HT-29 (cell line): ENCODE results near the gene LAMA5. TPM values are rescaled to one million over a fixed set of nuclear protein-coding genes. Genes with fewer than 3 reads are reported as not detected.
A peak's percentile ranks its signal among the peaks of the same experiment; 100 is the strongest.

Source experiments
- DNase-seq: peaks from one replicate; pipeline ENCODE4 v3.0.0-alpha.2; 2015; ENCODE audit warnings: low spot score
- total RNA-seq: library from RNA; depleted of rRNA; stranded (reverse); fragments of >200 nt; shearing (Covaris generic); gene quantifications from 2 replicates; pipeline ENCODE4 v1.2.3, GENCODE V29; 2014

Gene LAMA5
- total RNA-seq, 1 experiment from 2014 or later: 336 TPM

DNA sequence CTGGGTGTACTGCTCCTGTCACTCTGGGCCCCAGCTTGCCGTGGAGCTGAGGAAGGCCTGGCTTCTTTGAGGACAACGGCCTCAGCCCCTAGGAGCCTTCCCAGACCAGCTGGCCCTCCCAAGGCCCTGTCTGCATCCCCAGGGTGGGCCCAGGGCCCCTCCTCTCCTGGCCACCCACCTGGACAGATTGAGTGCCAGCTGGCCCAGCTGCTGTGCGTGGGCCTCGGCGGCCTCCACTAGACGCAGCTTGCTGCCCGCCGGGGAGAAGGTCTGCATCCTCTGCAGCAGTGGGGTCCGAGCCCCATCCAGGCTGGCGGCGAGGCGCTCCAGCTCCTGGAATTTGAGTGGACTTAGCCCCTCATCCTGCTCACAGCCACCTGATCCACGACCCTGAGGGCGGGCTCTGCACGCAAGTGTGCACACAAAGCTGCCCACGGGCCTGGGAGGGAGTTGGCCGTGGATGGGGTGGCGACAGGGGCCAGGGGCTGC lies 49.9 kb downstream of the LAMA5 start:
- no peak for DNase-seq

DNA sequence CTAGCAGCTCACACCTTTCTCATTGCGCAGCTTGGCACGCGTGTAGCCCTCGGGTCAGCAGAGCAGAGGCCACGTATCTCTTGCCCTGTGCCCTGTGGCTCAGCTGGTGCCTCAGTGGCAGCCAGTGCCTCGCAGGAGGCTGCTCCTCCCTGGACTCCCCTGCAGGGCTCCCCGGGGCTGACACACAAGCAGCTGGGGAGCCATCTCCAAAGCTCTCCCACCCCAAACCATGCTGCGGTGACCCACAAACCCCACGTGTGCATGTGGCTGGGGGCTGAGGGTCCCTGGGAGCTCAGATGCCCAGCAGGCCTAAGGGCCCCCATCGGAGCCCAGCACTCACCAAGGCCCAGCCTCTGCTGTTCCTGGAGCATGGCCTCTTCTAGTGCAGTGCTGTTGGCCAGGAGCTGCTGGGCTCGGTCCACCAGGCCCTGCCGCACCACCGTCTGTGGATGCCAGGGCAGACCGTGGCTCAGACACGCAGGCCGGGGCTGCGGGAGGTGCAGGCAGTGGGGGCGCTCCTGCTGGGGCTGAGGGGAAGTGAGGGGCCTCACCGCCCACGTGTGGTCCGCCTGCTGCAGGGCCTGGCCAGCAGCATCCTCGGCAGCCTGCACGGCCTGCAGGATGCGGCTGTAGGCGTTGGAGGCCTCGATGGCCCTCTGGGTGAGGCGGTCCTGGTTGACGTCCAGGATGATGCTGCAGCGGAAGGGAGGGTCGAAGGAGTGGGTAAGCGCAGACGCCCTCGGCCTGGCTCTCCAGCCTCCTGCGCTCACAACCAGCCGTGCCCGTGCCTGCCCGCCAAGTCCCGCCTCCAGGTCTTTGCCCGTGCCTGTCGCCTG lies 50.6 kb downstream of the LAMA5 start:
- no peak for DNase-seq

DNA sequence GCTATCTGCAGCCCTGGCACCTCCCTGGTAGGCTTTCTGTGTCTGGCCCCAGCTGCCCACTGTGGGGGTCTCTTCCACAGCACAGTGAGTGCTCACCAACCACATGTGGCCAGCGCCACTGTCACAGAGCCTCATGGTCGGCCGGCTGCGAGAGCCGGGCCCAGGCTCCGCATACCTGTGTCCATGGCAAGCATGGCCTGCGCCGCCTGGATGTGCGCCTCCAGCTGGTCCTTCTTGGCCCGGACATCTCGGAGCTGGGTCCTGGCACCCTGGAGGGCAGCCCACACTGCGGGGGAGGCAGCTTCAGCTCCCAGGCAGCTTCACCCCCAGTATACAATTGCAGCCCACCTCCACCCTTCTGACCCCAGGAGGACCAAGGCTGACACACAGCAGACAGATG lies 51.3 kb downstream of the LAMA5 start:
- no peak for DNase-seq

DNA sequence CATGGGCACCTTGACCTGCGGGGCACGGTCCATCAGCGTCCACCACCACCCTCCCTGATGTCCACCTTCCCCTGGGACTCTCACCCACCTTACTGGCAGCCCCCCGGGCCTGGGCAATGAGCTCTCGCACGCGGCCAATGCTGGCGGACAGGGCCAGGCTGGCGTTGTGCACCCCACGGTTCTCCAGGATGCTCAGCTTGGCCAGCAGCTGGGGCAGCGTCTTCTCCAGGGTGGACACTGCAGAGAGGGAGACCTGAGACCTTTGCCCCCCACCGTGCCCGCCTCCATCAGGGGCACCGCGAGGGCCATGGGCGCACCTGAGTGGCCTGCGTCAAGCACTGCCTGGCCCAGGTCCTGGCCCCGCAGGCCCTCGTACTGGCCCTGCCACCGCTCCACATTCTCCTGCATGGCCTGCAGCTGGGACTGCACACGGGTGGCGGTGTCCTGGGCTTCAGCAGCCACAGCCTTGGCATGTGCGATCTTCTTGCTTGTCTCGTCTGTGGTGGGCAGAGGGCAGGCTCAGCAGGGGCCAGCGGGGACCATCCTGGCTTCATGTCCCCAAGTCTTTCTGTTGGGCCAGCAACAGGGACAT lies 52.3 kb downstream of the LAMA5 start:
- DNase-seq: no peak

DNA sequence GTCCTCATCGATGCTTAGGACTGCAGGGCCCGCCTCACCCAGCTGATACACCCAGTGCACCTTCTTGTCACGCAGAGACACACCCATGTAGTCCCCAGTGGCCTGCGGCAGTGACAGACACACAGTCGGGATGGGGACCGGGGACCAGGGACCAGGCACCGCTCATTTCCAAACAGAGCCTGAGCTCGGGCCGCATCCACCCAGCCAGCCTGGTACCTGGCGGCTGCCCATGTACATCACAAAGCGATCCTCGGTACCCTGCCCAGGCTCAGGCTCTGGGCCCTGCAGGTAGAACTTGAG lies 52.8 kb downstream of the LAMA5 start:
- DNase-seq: no peak

DNA sequence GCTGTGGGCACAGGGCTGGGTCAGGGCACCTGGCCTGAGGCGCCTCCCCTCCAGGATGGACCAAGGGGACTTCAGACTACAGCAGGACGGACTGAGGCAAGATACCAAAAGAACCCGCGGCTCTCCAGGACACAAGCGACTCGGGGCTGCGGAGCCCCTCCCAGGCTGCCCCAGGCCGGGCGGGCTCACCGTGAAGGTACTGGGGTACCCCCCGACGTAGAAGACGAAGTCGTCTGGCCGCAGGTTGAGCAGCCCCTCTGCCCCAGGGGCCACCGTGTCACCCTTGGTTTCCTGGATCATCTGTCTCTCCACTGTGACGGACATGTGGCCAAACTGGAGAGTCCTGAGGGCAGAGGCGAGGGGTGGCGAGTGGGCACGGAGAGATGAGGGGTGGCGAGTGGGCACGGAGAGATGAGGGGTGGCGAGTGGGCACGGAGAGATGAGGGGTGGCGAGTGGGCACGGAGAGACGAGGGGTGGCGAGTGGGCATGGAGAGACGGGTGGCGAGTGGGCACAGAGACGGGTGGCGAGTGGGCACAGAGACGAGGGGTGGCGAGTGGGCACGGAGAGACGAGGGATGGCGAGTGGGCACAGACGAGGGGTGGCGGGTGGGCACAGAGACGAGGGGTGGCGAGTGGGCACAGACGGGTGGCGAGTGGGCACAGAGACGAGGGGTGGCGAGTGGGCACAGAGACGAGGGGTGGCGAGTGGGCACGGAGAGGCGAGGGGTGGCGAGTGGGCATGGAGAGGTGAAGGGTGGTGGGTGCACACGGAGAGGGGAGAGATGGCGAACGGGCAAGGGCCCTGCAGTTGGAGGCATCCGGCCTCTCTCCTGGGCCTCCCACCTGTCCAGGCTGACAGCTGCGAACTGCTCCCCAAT lies 53.4 kb downstream of the LAMA5 start:
- no peak for DNase-seq

DNA sequence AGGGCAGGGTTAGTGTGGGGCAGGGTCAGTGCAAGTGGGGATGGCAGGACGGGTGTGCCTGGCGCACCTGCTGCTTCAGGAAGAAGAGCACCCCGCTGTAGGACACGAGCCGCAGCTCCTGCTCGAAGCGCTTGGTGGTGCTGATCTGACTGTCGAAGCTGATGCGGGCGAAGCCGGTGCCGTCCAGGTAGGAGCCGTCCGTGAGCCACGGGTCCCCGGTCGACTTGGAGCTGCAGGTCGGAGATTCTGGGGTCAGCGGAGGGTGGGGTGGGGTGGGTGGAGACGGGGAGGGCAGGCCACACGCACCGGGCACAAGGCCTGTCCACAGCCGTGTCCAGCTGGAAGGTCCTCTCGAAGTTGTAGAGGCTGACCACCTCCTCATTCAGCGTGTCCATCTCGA lies 54.1 kb downstream of the LAMA5 start:
- no peak for DNase-seq

DNA sequence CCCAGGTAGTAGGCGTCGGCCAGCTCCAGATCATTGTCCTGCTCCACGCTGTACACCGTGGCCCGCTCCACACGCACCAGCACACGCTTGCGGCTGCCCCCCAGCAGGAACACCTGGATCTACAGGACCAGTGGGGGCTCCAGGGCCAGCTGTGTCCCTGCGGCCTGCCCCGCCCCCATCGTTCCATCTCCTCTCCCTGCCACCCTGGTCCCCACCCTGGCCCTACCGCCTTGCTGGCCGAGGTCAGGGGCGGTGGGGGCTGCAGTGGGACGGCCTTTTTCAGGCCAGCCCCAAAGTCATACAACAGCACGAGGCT lies 54.5 kb downstream of the LAMA5 start:
- no peak for DNase-seq

DNA sequence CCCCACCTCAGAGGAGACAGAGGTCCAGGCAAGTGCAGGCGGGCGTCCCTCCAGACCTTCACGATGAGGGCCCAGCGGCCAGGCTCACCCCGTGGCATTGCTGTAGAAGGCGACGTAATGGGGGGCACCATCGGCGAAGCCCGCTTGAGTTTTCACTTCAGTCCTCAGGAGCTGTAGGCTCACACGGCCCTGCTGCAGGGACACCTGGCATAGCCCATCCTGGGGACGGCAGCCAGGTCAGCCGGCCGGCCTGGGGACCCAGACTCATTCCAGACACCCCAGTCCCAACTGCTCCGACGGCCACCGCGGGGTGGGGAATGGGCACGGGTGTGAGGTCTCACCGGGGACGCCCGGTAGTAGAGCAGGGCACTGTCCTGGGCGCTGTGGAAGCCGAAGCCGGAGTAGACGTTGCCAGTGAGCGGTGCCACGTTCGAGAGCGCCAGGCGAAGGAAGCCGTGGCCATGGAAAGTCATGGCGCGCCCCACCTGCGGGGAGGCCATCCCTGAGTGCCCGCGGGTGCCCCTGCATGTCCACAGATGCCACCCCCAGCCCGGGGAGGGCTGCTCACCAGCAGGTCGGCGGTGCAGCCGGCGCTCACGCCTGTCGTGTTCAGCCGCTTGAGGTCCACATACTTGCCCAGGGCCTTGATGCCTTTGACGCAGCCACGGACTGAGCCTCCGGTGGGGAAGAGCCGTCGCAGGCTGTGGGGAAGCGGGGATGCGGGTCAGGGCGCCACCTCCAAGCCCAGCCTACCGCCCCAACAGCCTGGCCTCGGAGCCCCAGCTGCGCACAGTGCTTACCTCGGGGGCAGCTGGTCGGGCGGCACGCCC lies 55.1 kb downstream of the LAMA5 start:
- no peak for DNase-seq

DNA sequence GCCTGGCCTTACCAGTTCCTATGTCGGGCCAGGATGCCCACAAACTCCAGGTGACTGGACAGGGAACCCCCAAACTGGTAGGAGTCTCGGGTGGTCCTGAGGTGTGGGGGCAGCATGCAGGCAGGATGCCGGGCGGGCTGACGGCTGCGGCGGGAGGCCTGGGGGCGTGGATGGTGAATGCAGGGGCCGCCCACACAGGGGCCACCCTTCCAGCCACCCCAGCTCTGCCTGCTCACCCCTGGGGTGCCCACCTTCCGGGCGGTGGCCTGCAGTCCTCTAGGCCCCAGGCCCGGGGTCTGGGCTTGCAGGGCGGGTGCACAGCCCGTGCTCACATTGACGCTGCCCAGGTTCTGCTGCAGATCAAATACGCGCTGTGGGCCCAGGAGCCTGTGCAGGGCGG lies 56.0 kb downstream of the LAMA5 start:
- DNase-seq: no peak

DNA sequence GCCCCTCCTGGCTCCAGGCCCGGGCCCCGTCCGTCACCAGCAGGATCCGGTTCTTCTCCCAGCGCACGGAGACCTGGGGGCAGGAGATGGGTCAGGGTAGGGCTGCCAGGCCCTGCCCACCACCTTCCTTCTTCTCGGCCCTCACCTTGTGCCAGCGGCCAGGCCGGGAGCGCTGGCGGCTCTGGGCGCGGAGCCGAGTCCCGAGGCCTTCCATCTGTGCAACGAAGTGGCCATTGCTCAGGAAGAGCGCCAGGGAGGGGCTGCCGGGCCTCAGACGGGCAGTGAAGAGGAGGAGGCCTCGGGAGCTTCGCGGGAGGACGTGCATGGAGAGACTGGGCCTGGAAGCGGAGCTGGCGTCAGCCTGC lies 56.4 kb downstream of the LAMA5 start:
- peak; percentile 63 for DNase-seq

DNA sequence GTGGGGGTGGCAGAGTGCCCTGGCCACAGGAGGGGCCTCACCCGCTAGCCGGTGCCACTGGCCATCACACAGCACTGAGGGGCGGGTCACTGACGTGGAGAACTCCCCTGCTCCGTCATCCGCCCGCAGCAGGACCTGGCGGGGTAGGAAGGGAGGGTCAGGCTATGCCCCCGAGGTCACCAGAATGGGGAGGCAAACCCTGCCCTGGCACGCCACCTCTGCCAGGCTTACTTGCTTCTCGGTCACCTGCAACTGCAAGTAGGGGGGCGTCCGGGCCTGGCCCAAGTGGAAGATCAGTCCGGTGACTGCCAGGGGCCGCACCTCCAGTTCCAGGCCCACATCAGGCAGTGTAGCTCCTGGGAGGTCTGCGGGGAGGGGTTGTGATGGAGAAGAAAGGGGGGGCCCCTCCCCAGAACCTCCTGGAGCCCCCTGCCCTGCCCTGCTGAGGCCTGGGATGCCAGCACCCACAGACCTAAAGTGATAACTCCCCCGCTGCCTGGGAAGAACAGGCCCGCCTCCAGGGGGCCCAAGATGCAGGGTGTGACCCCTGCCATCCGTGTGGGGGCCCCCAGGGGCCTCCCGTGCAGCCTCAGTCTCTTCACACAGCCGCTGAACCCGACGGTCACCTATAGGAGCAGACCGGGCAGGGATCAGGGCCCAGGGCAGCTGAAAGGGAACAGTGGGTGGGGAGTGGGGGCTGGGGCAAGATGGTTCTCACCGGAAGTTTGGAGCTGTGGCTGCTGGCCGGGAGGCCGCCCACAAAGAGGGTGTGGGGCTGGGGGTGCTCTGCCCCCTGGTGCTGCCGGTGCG lies 57.0 kb downstream of the LAMA5 start:
- DNase-seq: peak; percentile 76

DNA sequence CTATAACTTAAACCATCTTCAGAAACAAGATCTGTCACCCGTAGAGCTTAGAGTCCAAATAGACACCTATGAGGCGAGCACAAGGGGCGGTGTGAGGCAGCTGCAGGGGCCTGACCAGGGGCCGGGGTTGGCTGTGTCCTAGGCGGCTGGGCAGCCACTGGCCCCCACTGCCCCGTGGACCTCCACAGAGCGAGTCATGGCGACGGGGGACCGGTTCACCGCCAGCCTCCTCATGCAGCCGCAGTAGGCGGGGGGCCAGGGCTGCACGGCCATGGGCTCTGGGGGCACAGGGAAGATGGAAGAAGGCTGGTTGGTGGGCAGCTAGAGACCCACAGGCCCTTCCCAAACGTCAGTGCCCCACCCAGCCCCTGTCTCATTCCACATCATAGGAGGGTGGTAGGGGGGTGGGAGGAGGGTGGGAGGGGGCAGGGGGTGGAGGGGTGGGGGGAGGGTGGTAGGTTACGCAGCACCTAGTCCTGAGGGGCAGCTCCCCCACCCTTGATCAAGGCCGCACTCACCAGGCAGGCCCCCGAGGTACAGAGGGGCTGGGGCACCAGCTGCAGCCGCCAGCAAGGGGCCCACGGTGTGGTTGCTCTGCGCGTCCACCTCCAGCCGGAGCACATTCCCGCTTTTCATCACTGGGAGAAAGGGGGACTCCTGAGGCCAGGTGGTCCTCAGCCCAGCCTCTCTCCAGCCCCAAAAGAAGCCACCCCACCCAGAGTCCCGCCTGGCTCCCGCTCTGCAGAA lies 57.7 kb downstream of the LAMA5 start:
- no peak for DNase-seq

DNA sequence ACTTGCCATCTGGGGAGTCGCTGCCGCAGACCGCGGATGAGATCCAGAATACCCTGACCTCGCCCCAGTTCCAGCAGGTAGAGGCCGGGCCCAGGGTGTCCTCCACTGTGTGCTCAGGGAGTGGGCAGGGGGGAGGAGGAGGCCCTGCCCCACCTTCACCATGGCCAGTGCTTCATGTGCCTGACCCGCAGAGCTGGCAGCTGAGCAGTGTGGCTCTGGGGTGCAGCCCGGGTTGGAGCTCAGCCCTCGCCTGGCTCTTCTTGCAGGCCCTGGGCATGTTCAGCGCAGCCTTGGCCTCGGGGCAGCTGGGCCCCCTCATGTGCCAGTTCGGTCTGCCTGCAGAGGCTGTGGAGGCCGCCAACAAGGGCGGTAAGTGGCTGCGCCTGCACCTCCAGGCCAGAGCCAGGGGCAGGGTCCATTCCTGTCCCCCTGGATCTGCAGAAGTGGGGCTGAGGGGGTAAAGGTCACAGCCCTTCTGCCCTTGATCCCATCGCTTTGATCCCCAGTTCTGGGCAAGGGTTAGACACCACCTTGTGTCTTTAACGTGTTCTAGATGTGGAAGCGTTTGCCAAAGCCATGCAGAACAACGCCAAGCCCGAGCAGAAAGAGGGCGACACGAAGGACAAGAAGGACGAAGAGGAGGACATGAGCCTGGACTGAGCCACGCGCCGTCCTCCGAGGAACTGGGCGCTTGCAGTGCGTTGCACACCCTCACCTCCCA lies 58.9 kb downstream of the LAMA5 start:
- DNase-seq: peak; percentile 34

DNA sequence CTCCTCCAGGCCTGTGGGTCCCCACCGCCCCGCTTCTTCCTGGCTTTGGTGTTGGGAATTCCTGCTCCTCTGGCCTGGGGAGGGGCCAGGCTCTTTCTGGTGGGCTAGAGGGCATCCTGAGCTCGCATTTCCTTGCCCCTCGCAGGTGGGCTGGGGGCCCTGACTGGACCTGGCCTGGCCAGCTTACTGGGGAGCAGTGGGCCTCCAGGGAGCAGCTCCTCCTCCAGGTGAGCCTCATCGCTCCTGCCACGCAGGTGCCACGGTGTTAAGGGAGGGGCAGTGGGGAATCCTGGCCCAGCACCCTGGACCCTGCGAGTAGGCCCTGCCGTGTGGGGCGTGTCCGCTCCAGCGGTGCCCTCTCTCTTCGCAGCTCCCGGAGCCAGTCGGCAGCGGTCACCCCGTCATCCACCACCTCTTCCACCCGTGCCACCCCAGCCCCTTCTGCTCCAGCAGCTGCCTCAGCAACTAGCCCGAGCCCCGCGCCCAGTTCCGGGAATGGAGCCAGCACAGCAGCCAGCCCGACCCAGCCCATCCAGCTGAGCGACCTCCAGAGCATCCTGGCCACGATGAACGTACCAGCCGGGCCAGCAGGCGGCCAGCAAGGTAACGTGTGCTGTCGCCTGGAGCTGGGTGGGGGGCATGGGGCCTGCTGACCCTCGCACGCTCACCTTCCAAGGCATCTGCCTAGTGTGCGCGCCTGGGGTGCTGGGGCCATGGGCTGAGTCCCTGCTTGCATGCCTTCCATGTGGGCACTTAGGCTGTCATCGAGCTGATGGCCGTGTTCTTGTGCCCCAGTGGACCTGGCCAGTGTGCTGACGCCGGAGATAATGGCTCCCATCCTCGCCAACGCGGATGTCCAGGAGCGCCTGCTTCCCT lies 59.6 kb downstream of the LAMA5 start:
- peak; percentile 63 for DNase-seq

DNA sequence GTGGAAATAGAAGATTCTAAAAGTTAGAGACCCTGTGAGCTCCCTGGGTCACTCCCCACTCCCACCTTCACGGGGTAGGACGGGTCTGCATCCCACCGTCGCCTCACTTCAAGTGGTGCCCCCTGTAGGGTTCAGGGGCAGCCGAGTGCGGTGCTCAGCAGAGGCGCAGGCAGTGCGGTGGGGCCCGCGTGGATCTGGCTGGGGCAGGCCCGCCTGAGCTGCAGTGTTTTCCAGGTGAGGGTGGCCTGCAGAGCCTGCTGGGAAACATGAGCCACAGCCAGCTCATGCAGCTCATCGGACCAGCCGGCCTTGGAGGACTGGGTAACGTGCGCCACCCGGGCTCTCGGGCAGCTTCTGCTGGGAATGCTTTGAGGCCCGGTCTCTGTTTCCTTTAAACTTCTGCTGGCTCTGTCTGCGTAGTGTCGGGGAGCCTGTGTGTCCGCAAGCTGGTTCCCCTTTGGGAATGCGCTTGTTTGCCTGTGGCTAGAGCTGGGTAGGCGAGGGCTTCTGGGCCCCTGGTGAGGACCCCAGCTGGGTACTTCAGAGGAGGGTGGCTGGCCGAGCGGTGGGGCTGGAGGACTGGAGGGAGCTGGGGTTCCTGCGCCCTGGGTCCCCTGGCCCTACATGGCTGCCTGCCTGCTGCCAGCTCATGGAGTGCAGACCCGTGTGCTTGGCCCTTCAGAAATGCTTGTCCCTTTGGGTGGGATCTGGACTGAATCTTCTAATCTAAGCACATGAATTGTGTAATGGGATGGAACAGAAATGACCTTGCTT lies 60.5 kb downstream of the LAMA5 start:
- peak; percentile 56 for DNase-seq

DNA sequence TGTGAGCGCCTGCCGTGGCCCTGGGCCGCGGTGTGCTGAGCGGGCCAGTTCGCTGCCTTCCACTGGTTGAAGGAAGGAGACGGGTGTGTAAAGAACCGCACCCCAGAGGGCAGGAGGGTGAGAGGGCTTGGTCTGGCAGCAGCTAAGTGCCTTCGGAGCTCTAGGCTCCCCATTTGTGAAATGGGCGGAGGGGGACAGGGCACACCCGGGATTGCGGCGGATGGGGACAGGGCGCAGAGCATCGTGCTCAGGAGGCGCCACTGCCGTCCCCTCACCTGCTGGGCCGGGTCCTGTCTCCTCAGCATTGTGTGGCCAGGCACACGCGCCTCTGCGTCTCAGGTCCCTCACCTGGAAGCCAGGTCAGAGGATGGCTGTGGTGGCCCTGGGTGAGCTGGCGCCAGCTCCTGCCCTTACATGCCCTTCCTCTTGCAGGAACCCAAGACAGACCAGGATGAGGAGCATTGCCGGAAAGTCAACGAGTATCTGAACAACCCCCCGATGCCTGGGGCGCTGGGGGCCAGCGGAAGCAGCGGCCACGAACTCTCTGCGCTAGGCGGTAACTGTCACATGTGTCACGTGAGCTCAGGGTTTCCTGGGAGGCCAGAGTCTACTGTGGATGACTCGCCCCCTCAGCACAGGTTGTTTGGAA lies 61.2 kb downstream of the LAMA5 start:
- peak; percentile 62 for DNase-seq
